Nucleus accumbens (tissue), 56 donors: ENCODE results near the gene MIS18A.
"Not testable (repeated sequence)": the region's sequence is repeated elsewhere in the genome, so short reads cannot be mapped to it uniquely, and the experiment has no call there.

Experiments
- DNase-seq, 56 donors: peaks; one replicate each; lab custom pipeline; 2025; lab: John Stamatoyannopoulos, UW

The MIS18A gene

DNA sequence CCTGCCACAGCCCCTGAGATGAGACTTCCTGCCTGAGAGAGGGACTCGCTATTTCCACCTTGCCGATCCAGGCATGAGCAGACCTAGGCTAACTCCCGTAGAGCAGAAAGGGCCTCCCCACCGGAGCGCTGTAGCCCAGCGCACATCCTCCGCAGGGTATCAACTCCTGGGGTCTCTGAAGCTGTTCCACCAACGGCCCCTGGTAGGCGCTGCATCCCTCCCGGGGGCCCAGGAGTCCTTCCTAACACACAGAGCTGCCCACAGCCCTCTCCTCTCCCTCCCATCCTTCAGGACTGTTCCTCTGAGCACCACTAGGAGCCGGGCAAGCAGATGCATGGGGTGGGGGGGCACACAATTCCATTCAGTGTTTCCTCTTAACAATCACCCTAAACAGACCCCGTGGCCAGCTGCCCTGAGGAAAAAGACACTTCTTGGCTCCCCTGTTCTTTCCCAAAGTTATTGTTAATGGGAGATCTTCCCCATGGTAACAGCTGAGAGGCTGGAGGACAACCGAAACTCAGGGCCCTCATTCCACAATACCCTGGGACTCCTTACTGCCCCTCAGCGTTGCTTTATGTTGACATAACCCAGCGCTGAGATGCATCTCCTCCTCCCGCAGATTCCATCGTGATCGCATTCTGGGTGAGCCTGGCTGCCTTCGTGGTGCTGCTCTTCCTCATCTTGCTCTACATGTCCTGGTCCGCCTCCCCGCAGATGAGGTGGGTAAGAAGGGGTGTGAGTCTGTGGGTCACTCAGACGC, 27.4 kb upstream of the MIS18A start:
- DNase-seq, result peak in 54 of 56 donors; percentile 8 to 89 (median 76)

GRCh38 chr21:32304998-32305397, 26.1 kb upstream of the MIS18A start:
- DNase-seq, result no peak

DNA sequence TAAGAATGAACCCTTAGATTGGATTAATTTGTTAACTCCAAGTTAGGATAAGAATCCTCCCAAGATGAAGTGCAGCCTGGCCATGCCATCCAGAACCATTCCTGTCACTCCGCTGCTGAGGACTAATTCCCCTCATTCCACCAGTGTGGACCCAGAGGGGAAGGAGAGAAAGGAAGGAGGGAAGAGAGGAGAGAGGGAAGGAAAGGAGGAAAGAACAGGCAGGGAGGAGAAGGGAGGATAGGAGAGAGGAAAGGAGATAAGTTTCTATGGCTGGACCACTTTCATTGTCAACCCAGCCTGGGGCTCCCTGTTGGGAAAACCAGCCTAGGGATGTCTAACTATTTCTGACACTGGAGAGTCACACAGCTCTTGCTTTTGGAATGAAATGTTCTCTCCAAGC, 24.5 kb upstream of the MIS18A start:
- DNase-seq, result no peak

GRCh38 chr21:32302560-32302959, 23.7 kb upstream of the MIS18A start:
- DNase-seq, result no peak

GRCh38 chr21:32301596-32301995, 22.7 kb upstream of the MIS18A start:
- DNase-seq, result no peak

GRCh38 chr21:32300117-32300681, 21.4 kb upstream of the MIS18A start:
- no peak for DNase-seq

DNA sequence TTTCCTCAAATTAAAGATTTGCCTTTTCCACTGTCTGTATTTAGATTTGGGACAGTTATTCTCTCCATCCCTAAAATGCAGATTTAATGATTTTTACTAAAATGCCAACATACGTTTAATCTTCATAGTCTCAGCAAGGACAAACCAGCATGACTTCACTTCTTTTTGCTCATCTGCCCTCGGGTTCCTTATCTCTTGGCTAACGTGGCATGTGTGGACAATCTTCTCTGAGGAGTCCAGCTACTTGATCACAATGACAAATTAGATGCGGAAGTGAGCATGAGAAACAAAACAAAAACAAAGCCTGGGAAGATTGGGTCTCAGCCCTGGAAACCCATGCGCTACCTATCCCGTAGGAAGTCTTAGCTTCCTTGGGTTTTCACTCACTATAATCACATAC, 20.8 kb upstream of the MIS18A start:
- DNase-seq, result no peak

GRCh38 chr21:32298658-32299081, 19.8 kb upstream of the MIS18A start, which contains the start of gene MRAP:
Gene MRAP, plus strand, starts transcription at chr21:32298855. Its CDS starts 117 bp downstream, at chr21:32298972.
- DNase-seq, result no peak

DNA sequence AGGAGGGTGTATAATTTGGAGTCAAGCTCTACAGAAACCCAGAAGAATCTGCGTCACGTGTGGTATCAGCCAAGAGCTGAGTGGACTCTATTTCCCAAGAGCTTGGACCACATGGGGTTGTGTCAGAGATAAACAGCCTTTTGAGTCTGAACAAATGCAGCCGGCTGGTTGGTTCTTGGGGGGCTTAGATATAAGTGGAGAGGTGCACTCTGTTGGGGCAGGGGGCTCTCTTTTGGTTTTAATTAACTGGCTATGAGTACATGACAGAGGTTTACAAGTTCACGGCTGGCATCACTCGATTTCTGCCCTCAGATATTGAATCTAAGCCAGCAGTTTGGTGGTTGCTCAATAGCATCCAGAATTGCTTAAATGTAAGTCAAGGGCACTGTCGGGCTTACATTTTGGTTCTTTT, 19.3 kb upstream of the MIS18A start:
- DNase-seq, result no peak

GRCh38 chr21:32297449-32297848, 18.6 kb upstream of the MIS18A start:
- DNase-seq, result no peak

- no peak for DNase-seq
Observed at GRCh38 chr21:32285476-32285875, 6.6 kb upstream of the MIS18A start.

DNA sequence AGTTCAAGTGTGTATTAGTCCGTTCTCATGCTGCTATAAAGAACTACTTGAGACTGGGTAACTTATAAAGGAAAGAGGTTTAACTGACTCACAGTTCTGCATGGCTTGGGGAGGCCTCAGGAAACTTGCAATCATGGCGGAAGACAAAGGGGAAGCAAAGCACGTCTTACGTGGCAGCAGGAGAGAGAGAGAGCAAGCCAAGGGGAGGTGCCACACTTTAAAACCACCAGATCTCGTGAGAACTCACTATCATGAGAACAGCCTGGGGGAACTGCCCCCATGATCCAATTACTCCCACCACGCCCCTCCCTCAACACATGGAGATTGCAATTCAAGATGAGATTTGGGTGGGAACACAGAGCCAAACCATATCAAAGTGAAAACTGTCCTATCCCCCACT, 4.1 kb upstream of the MIS18A start:
- no peak for DNase-seq

DNA sequence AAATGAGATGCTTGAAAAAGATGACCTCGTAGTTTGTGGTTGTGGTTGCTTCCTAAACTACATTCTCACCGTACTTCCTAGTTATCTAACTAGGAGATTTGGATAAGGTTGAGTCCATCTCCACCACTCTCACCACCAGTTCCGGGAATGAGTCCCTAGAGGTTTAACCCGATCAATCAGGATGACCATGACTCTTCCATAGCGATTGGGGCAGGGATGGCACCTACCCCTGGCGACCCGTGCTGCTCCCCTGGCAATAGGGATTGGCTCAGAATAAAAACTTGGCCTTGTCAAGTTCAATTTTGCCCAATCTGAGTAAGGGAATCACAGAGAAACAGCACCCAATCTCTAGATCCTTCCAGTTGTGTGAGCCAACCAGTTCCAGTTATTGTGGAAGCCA, 2.7 kb upstream of the MIS18A start:
- no peak for DNase-seq

- DNase-seq, result no peak
Observed at GRCh38 chr21:32279377-32279680, 480 bp upstream of the MIS18A start.

GRCh38 chr21:32278103-32278502, 746 bp downstream of the MIS18A start:
- no peak for DNase-seq

DNA sequence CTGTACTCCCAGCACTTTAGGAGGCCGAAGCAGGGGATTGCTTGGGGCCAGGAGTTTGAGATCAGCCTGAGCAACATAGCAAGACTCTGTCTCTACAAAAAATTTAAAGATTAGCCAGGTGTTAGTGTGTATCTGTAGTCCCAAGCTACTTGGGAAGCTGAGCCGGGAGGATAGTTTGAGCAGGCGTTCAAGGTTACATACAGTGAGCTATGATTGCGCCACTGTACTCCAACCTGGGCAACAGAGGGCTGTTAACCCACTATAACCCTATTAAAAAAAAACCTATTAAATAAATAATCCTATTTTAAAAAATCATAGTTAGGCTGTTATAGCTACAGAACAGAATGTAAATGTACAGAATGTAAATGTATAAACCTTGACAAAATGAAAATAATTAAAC, 2.2 kb downstream of the MIS18A start:
- DNase-seq, result no peak

DNA sequence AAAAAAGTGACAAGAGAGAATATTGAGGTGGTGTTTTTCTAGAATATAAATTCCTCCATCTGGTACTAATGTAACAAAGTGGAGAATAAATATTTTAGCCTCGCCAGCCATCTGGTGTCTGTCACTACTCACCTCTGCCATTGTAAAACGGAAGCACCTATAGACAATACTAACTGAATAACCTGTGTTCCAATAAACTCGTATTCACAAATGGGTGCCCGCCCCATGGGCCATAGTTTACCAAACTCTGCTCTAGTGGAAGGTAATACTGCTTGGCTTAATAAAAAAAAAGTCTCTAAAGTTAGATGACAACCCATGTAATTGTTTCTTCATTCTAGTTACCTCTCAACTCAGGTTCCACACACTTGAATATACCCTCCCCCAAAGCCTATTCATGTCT, 8.1 kb downstream of the MIS18A start:
- no peak for DNase-seq

- not testable (repeated sequence) for DNase-seq
Observed at GRCh38 chr21:32265321-32265720, 13.5 kb downstream of the MIS18A start.

GRCh38 chr21:32261929-32262328, 16.9 kb downstream of the MIS18A start:
- no peak for DNase-seq

DNA sequence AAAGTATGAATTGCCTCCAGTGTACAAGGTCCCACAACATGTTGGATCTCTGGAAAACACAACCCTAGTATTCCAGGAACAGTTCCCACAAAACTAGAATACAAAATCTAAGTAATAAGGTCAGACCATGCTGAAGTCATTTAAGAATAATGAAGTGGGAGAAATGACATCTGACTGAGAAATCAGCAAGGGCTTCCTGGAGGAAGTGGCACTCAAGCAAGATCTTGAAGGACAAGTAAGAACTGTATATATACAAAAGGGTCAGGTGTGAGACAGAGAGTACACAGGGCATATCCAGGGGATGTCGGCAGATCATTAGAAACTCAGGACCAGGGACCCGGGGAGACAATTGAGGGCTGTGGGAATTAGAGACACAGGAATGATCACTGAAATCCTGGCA, 18.7 kb downstream of the MIS18A start:
- no peak for DNase-seq

DNA sequence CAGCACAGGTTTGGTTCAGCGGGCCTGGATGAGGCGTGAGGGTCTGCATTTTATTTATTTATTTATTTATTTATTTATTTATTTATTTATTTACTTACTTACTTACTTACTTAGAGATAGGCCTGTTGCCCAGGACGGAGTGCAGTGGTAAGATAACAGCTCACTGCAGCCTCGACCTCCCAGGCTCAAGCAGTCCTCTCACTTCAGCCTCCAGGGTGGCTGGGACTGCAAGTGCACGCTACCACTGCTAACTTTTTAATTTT, 20.1 kb downstream of the MIS18A start:
- DNase-seq, result not testable (repeated sequence)

DNA sequence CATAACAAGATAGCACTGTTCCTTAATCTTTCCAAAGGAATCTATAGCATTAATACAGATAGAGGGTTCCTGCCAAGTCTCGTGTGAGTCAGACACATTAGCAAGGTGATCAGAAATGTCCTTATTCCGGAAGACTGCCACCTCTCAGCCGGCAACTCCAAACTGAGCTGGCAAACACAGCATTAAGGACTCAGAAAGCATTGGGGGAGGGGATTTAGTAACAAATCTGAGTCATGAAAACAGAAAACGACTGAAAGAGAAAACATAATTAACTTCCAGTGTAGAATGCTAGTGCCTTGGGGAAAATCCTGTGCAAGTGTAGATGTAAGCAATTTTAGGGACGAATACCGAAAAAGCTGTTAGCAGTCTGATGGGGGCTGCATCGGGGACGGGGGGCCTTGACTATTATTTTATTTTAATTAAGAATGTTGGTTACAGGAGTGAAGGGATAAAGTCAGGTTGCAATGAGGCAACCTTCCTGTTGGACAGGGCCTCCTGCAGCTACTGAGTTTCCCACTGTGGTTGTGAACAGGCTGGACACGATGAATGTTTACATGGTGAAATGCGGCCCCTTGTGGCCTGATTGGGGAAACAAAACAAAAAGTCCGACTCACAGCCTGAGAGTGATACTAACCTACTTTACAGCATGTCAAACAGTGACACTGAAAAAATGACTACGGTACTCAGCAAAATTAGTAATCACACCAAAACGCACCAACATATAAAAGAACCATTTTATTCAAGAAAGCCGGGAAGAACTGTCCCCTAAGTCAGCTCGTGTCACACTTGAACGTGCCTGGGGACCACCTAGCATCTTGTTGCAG, 20.7 kb downstream of the MIS18A start:
- DNase-seq, result peak in 52 of 56 donors; percentile 3 to 85 (median 47)
